ENCODE data around the gene ERBB2. TPM values are rescaled to one million over a fixed set of nuclear protein-coding genes. Genes with fewer than 3 reads are reported as not detected.
"Not testable (repeated sequence)": the region's sequence is repeated elsewhere in the genome, so short reads cannot be mapped to it uniquely, and the experiment has no call there.

Gene ERBB2
- total RNA-seq, 1 donor from 2014 or later, result 66.2 TPM

- no peak overlapping the region for H3K27ac Mint-ChIP-seq (ENCODE audit: unreplicated experiment)
- H3K9me3 Mint-ChIP-seq (ENCODE audit: unreplicated experiment), result no peaks in the 10 kb centered on the region
- TF ChIP-seq CTCF (IDR thresholded peaks at IDR 0.05), result no peak
- no peak for DNase-seq (ENCODE audit: extremely low spot score, unreplicated experiment)
- H3K4me1 Mint-ChIP-seq (ENCODE audit: unreplicated experiment), result peaks cover 11% of the 10 kb centered on the region
- no peaks in the 10 kb centered on the region for H3K27me3 Mint-ChIP-seq (ENCODE audit: unreplicated experiment)
- H3K36me3 Mint-ChIP-seq (ENCODE audit: unreplicated experiment), result no peaks in the 10 kb centered on the region
- no peak overlapping the region for H3K4me3 Mint-ChIP-seq (ENCODE audit: unreplicated experiment)
Measured at GRCh38 chr17:39747745-39748144, 47.9 kb downstream of the ERBB2 start.

- H3K27me3 Mint-ChIP-seq (ENCODE audit: unreplicated experiment); H3K27ac Mint-ChIP-seq (ENCODE audit: unreplicated experiment); H3K36me3 Mint-ChIP-seq (ENCODE audit: unreplicated experiment); H3K9me3 Mint-ChIP-seq (ENCODE audit: unreplicated experiment); DNase-seq (ENCODE audit: extremely low spot score, unreplicated experiment); H3K4me3 Mint-ChIP-seq (ENCODE audit: unreplicated experiment): not testable (repeated sequence)
- peaks cover 15% of the 10 kb centered on the region for H3K4me1 Mint-ChIP-seq (ENCODE audit: unreplicated experiment)
Measured at GRCh38 chr17:39748444-39749034, 48.7 kb downstream of the ERBB2 start.

DNA sequence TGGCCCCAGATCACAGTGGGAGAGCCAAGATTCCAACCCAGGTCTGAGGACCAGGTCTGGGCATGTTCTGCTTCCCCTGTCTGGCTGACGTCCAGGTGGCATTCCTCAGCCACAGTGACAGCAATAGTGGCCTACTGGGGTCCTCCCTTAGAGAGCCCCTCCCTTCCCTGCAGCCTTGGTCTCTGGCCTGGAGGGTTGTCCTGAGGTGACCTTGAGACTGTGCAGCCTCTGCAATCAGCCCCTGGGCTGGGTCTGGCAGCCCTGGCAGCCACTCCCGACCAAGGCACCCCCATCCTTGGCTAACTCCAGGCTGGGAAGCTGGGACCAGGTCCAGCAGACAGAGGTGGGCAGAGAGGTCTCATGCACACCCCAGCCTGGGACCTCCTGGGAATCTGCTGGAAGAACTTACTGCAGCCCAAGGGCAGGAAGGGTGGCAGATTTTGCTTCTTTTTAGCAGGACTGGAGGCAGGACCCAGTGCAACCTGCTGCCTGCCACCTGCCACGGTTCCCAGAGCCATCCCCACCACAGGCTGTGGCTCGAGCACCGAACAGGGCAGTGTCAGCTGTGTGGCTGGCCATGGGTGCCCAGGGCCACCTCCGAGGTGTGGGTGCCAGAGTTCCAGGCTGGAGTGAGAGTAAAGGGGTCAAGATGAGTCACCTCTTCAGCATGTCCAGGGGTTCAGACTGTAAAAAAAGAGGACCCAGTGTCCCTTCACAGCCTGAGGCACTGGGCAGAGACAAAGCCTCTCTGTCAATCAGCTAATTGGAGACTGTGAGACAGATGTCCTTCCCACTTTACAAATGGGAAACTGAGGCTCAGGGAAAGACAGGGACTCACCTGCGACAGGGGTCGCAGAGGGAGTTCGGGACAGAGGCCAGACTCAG, 50.5 kb downstream of the ERBB2 start:
- no peak for TF ChIP-seq CTCF (IDR thresholded peaks at IDR 0.05)
- DNase-seq (ENCODE audit: extremely low spot score, unreplicated experiment), result no peak
- peaks cover 16% of the 10 kb centered on the region for H3K4me1 Mint-ChIP-seq (ENCODE audit: unreplicated experiment)
- no peaks in the 10 kb centered on the region for H3K36me3 Mint-ChIP-seq (ENCODE audit: unreplicated experiment)
- H3K27me3 Mint-ChIP-seq (ENCODE audit: unreplicated experiment), result no peaks in the 10 kb centered on the region
- no peak overlapping the region for H3K27ac Mint-ChIP-seq (ENCODE audit: unreplicated experiment)
- H3K9me3 Mint-ChIP-seq (ENCODE audit: unreplicated experiment), result no peaks in the 10 kb centered on the region
- H3K4me3 Mint-ChIP-seq (ENCODE audit: unreplicated experiment), result no peak overlapping the region

DNA sequence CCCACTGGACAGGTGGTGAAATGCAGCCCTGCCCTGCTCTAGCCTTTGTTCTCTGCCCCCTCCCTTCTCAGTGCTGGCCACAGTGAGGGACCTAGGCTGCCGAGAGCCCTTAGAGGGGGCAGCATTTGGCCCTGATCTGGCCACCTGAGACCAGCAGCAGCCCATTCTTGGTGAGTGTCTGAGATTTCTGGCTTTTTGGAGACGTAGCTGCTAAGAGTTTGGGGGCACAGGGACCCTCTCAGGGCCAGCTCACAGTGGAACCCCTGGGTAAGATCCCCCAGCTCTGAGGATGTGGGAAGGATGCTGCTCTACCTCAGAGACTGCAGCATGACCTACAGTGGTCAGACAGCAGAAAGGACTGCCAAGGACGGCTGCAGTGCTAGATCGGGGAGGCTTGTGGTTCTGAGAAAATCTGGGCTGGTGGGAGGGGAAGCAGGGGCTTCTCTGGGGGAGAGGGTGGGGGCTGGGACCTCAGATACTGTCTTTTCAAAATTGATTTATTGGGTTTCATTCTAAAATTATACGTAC, 51.2 kb downstream of the ERBB2 start:
- TF ChIP-seq CTCF (IDR thresholded peaks at IDR 0.05), result no peak
- Mint-ChIP-seq H3K36me3 (ENCODE audit: unreplicated experiment) (no peaks in the 10 kb centered on the region), H3K4me1 (ENCODE audit: unreplicated experiment) (peaks cover 16% of the 10 kb centered on the region), H3K27ac (ENCODE audit: unreplicated experiment) (no peak overlapping the region), H3K4me3 (ENCODE audit: unreplicated experiment) (no peak overlapping the region), H3K27me3 (ENCODE audit: unreplicated experiment) (peaks cover under 1% of the 10 kb centered on the region), H3K9me3 (ENCODE audit: unreplicated experiment) (no peaks in the 10 kb centered on the region)
- no peak for DNase-seq (ENCODE audit: extremely low spot score, unreplicated experiment)

DNA sequence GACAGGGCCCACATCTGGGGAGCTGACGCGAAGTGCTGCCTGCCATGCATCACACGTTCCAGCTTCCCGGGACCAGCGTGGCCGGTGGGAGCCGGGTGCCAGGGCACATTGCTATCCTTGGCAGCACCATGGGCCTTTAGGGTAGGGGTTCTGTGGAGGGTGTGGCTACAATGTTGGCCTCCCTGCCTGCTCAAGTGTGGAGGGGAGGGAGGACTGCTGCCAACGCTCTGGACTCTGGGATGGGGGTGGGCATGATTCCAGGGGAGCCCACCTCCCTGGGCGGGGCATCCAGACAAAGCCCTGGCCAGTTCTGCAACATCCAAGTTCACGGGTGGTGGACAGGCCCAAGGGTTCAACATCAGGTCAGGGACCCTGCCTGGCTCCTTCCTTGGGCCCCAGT, 51.8 kb downstream of the ERBB2 start:
- DNase-seq (ENCODE audit: extremely low spot score, unreplicated experiment), result no peak
- Mint-ChIP-seq H3K4me3 (ENCODE audit: unreplicated experiment) (no peak overlapping the region), H3K9me3 (ENCODE audit: unreplicated experiment) (no peaks in the 10 kb centered on the region), H3K27ac (ENCODE audit: unreplicated experiment) (no peak overlapping the region), H3K36me3 (ENCODE audit: unreplicated experiment) (no peaks in the 10 kb centered on the region), H3K27me3 (ENCODE audit: unreplicated experiment) (peaks cover 5% of the 10 kb centered on the region), H3K4me1 (ENCODE audit: unreplicated experiment) (peaks cover 16% of the 10 kb centered on the region)
- TF ChIP-seq CTCF (IDR thresholded peaks at IDR 0.05), result no peak
